Measurements from ENCODE around the gene CORO1C. TPM values are rescaled to one million over a fixed set of nuclear protein-coding genes. Genes with fewer than 3 reads are reported as not detected.

CORO1C gene
- total RNA-seq, 1 donor from 2014 or later: 164 TPM

GRCh38 chr12:108646600-108647579 is 84.4 kb downstream of the CORO1C start:
- TF ChIP-seq, protein P1, sequence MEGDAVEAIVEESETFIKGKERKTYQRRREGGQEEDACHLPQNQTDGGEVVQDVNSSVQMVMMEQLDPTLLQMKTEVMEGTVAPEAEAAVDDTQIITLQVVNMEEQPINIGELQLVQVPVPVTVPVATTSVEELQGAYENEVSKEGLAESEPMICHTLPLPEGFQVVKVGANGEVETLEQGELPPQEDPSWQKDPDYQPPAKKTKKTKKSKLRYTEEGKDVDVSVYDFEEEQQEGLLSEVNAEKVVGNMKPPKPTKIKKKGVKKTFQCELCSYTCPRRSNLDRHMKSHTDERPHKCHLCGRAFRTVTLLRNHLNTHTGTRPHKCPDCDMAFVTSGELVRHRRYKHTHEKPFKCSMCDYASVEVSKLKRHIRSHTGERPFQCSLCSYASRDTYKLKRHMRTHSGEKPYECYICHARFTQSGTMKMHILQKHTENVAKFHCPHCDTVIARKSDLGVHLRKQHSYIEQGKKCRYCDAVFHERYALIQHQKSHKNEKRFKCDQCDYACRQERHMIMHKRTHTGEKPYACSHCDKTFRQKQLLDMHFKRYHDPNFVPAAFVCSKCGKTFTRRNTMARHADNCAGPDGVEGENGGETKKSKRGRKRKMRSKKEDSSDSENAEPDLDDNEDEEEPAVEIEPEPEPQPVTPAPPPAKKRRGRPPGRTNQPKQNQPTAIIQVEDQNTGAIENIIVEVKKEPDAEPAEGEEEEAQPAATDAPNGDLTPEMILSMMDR (IDR thresholded peaks at IDR 0.05; ENCODE audit: insufficient read depth, low read length, poor library complexity, severe bottlenecking): no peak
- no peak for DNase-seq (ENCODE audit: low read depth)
- Histone ChIP-seq H3K27me3 (ENCODE audit: control insufficient read depth, insufficient read depth, low read length) (no peaks in the 10 kb centered on the region), H3K4me3 (ENCODE audit: low read depth, low read length) (no peak overlapping the region), H3K36me3 (ENCODE audit: control insufficient read depth, insufficient read depth, low read length) (peaks cover 3% of the 10 kb centered on the region)

DNA sequence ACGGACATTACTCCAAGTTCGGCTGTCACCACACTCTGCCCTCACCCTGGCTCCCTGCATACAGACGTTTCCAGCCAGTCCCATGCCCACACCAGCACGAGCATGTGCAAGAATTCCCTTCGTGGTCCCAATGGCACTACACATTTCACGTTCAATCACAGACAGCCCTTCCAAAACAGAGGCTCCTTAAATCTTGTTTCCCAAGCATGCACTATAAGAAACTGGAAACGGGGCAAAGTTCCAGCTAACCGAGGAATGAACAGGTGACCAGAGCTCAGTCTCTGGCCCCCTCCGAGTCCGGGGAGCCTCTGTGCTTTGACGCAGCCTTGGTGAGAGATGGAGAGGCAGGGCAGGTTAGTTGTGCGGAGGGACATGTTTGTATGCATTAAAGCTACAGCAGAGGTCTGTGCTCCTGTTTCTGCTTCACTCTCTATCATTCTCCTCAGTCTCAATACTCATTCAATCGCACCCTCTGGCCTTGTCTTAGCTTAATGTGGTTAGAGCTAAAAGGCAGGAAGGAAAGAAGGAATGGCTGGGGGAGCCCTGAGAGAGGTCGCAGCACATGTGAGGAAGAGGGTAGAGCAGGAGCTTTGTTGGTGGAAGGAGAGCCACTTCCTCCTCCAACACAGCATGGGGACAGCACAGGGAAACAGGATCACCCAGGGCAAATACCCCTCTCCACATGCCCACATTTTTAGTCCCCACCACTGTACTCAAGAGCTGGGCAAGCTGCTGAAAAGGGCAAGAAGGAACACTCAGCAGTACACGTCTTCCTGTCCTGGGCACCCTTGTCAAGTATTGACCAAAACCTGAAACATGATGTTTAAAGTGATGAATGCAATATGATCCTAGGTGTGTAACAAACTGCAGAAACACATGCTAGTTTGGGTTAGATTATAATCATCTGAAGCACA is 85.4 kb downstream of the CORO1C start:
- H3K4me3 ChIP-seq (ENCODE audit: low read depth, low read length): no peak overlapping the region
- H3K27me3 ChIP-seq (ENCODE audit: control insufficient read depth, insufficient read depth, low read length): no peaks in the 10 kb centered on the region
- TF ChIP-seq, protein P1 (IDR thresholded peaks at IDR 0.05; ENCODE audit: insufficient read depth, low read length, poor library complexity, severe bottlenecking): no peak
- no peak for DNase-seq (ENCODE audit: low read depth)
- H3K36me3 ChIP-seq (ENCODE audit: control insufficient read depth, insufficient read depth, low read length): peaks cover 3% of the 10 kb centered on the region

- TF ChIP-seq, protein P1 (IDR thresholded peaks at IDR 0.05; ENCODE audit: insufficient read depth, low read length, poor library complexity, severe bottlenecking): no peak
- no peaks in the 10 kb centered on the region for H3K27me3 ChIP-seq (ENCODE audit: control insufficient read depth, insufficient read depth, low read length)
- H3K4me3 ChIP-seq (ENCODE audit: low read depth, low read length): no peak overlapping the region
- peaks cover 3% of the 10 kb centered on the region for H3K36me3 ChIP-seq (ENCODE audit: control insufficient read depth, insufficient read depth, low read length)
- no peak for DNase-seq (ENCODE audit: low read depth)
These were observed 86.6 kb downstream of the CORO1C start for GRCh38 chr12:108644811-108645120.

DNA sequence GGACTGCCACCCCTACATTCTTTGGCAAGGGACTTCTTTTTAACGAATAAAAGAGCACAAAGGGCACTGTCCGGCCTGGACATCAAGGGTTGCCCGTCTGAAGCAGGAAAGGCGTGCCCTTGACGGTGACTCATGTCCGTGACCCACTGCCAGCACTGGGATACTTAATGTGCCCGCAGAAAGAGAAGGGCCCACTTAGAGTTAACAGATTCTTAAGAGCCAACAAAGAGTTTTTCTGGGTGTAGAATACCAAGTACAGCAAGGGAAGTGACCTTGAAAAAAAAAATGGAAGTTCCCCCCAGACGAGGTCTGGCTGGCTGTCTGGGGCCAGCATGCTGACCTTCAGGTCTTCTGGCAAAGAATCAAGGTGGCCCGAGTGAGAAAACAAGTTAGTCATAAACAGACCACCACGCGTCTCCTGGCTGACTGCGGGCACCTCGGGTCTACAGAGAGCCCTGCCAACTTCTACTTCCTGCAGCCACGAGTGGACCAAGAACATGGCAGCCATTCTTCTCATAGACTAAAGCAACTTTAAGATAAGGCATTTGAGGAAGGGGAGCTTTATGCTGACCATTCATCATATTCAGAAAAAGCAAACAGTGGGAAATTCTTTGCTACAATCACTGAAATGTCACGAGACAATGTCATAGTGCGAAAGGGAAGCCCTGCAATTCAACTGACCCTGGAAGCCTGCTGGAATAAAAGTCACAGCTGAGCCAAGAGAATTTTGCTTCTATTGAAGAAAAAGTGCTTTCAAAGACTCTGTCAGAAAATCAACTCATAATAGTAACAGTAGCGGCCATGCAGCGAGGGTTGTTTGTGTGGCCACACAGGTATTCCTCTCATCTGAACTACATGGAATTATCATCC is 87.1 kb downstream of the CORO1C start:
- Histone ChIP-seq H3K27me3 (ENCODE audit: control insufficient read depth, insufficient read depth, low read length) (no peaks in the 10 kb centered on the region), H3K36me3 (ENCODE audit: control insufficient read depth, insufficient read depth, low read length) (peaks cover 3% of the 10 kb centered on the region), H3K4me3 (ENCODE audit: low read depth, low read length) (no peak overlapping the region)
- DNase-seq (ENCODE audit: low read depth): no peak
- TF ChIP-seq, protein P1 (IDR thresholded peaks at IDR 0.05; ENCODE audit: insufficient read depth, low read length, poor library complexity, severe bottlenecking): no peak

- H3K27me3 ChIP-seq (ENCODE audit: control insufficient read depth, insufficient read depth, low read length): no peaks in the 10 kb centered on the region
- no peak overlapping the region for H3K4me3 ChIP-seq (ENCODE audit: low read depth, low read length)
- DNase-seq (ENCODE audit: low read depth): no peak
- TF ChIP-seq, protein P1 (IDR thresholded peaks at IDR 0.05; ENCODE audit: insufficient read depth, low read length, poor library complexity, severe bottlenecking): no peak
- H3K36me3 ChIP-seq (ENCODE audit: control insufficient read depth, insufficient read depth, low read length): peaks cover 1% of the 10 kb centered on the region
These were observed 88.2 kb downstream of the CORO1C start for GRCh38 chr12:108642899-108643654.

Data from kidney epithelial cell (primary cell).